GM12878 (cell line): ENCODE results near the gene ERN1. TPM values are rescaled to one million over a fixed set of nuclear protein-coding genes. Genes with fewer than 3 reads are reported as not detected.
A peak's percentile ranks its signal among the peaks of the same experiment; 100 is the strongest.

Source experiments
- ATAC-seq: fragments of 200-7000 bp; cut with Tn5 transposase; 3 replicates; pipeline ENCODE4 v1.9.1; 2020; ENCODE audit warnings: mild to moderate bottlenecking, moderate library complexity
- BruUV-seq: library from RNA; stranded (reverse); fragments of 400-500 nt; replicated peaks from 2 replicates; lab custom pipeline; 2021; lab: Mats Ljungman, UMichigan
- CTCF ChIA-PET: fragments of 300-600 bp; sonication (Branson Sonifier 250); formaldehyde crosslinking; extraction: SDS; loops from one replicate; lab custom pipeline; 2021; ENCODE audit warnings: inconsistent platforms; lab: Yijun Ruan, JAX
- POLR2A ChIA-PET: fragments of 350-600 bp; formaldehyde crosslinking; extraction: SDS; loops from one replicate; lab custom pipeline; 2021; ENCODE audit warnings: inconsistent platforms; lab: Charles Lee
- RAD21 ChIA-PET: fragments of 300-600 bp; sonication (Branson Sonifier 250); formaldehyde crosslinking; loops from one replicate; lab custom pipeline; 2023; ENCODE audit warnings: antibody characterized with exemption; ENCODE audit not compliant: unreplicated experiment; lab: Charles Lee
- SMC1A ChIA-PET: fragments of 300-600 bp; sonication (Branson Sonifier 250); formaldehyde crosslinking; loops from one replicate; lab custom pipeline; 2023; ENCODE audit not compliant: unreplicated experiment, uncharacterized antibody; lab: Charles Lee
- DNase-seq: peaks from one replicate; pipeline ENCODE4 v3.0.0-alpha.2; 2011; ENCODE audit warnings: low read depth, low spot score
- FAIRE-seq: peaks from 3 replicates; lab custom pipeline; 2011; peaks lifted over from hg19 to GRCh38; lab: Jason Lieb, UNC
- H2AFZ ChIP-seq: 2 replicates; pipeline ENCODE4 v1.6.0; 2011; ENCODE audit warnings: low read depth, low read length, control low read depth; ENCODE audit not compliant: control insufficient read depth
- H3K27ac ChIP-seq: 2 replicates; pipeline ENCODE4 v1.5.1; 2011; ENCODE audit warnings: control low read depth; ENCODE audit not compliant: control insufficient read depth, insufficient read depth
- H3K27me3 ChIP-seq, 2 experiments: replicated peaks in 1 of 2; 2 replicates each; pipeline versions ENCODE4 v1.6.0 to v1.6.1; 2011; ENCODE audit warnings: low read length in 1 of 2; ENCODE audit not compliant: control insufficient read depth in 2 of 2, insufficient read depth in 2 of 2
- H3K36me3 ChIP-seq, 2 experiments: 2 replicates each; pipeline ENCODE4 v1.5.1; 2011; ENCODE audit warnings: low read length in 1 of 2; ENCODE audit not compliant: control insufficient read depth in 2 of 2, insufficient read depth in 2 of 2
- H3K4me1 ChIP-seq: 2 replicates; pipeline ENCODE4 v1.6.1; 2011; ENCODE audit warnings: mild to moderate bottlenecking, low read length, moderate library complexity, mixed read lengths; ENCODE audit not compliant: control insufficient read depth, insufficient read depth
- H3K4me2 ChIP-seq: 2 replicates; pipeline ENCODE4 v1.6.0; 2011; ENCODE audit warnings: control low read depth; ENCODE audit not compliant: control insufficient read depth, insufficient read depth
- H3K4me3 ChIP-seq: fragments of 200-600 bp; sonication (generic); 2 replicates; pipeline ENCODE4 v1.5.1; 2016
- H3K79me2 ChIP-seq: 2 replicates; pipeline ENCODE4 v1.6.0; 2011; ENCODE audit warnings: low read length; ENCODE audit not compliant: control insufficient read depth, insufficient read depth
- H3K9ac ChIP-seq: 2 replicates; pipeline ENCODE4 v1.8.0; 2011; ENCODE audit warnings: low read length, control low read depth, mixed read lengths; ENCODE audit not compliant: control insufficient read depth, insufficient read depth
- H3K9me3 ChIP-seq: replicated peaks from 3 replicates; pipeline ENCODE4 v1.5.1; 2011; ENCODE audit warnings: mild to moderate bottlenecking, low read length; ENCODE audit not compliant: control insufficient read depth, insufficient read depth
- H4K20me1 ChIP-seq: 2 replicates; pipeline ENCODE4 v1.6.0; 2011; ENCODE audit not compliant: control insufficient read depth, insufficient read depth
- BHLHE40 ChIP-seq, 2 experiments: fragments of 450-650 bp in 1 of 2; IDR thresholded peaks; 2 replicates each; pipeline ENCODE4 v1.6.1; 2011 to 2017; ENCODE audit warnings: low read depth in 2 of 2, borderline replicate concordance in 1 of 2, improper control_type of control experiment in 1 of 2, low read length in 1 of 2, mild to moderate bottlenecking in 1 of 2
- CHD2 ChIP-seq: IDR thresholded peaks from 2 replicates; pipeline ENCODE4 v1.6.1; 2011; ENCODE audit warnings: low read depth, low read length, improper control_type of control experiment, borderline replicate concordance
- FOXK2 ChIP-seq: fragments of 450-650 bp; IDR thresholded peaks from 2 replicates; pipeline ENCODE4 v1.6.1; 2017; ENCODE audit warnings: mild to moderate bottlenecking, moderate library complexity
- HCFC1 ChIP-seq: fragments of 150-350 bp; IDR thresholded peaks from 2 replicates; pipeline ENCODE4 v1.6.1; 2014; ENCODE audit warnings: low read length
- IKZF2 ChIP-seq, 2 experiments: fragments of 450-650 bp; IDR thresholded peaks; 2 replicates each; pipeline ENCODE4 v1.6.1; 2017; ENCODE audit warnings: mild to moderate bottlenecking in 2 of 2, moderate library complexity in 2 of 2
- LARP7 ChIP-seq: fragments of 450-650 bp; IDR thresholded peaks from 2 replicates; pipeline ENCODE4 v1.6.1; 2017; ENCODE audit warnings: mild to moderate bottlenecking
- NR2C1 ChIP-seq: fragments of 450-650 bp; IDR thresholded peaks from 2 replicates; pipeline ENCODE4 v1.6.1; 2017; ENCODE audit warnings: antibody characterized with exemption, mild to moderate bottlenecking, moderate library complexity
- TCF12 ChIP-seq: IDR thresholded peaks from 2 replicates; pipeline ENCODE4 v1.6.1; 2011; ENCODE audit warnings: low read depth, mild to moderate bottlenecking, low read length
- YY1 ChIP-seq: IDR thresholded peaks from 2 replicates; pipeline ENCODE4 v1.6.1; 2011; ENCODE audit warnings: low read depth, mild to moderate bottlenecking, low read length
- ZBTB40 ChIP-seq: fragments of 450-650 bp; IDR thresholded peaks from 2 replicates; pipeline ENCODE4 v1.6.1; 2016; ENCODE audit warnings: mild to moderate bottlenecking, moderate library complexity, borderline replicate concordance
- WGBS: methylation state at CpG from one replicate; pipeline ENCODE4 v1.1.6; 2016; ENCODE audit warnings: low lambda C conversion rate; ENCODE audit not compliant: insufficient replicate concordance, insufficient coverage; ENCODE audit errors: missing lambda C conversion rate; 5-methylcytosine and 5-hydroxymethylcytosine counted together
- in situ Hi-C: fragments of 300-500 bp; cut with MboI; formaldehyde crosslinking; loops from 9 replicates; pipeline ENCODE4 v1.14.3; 2018; ENCODE audit warnings: mixed read lengths
- intact Hi-C: fragments of 100-400 bp; cut with micrococcal nuclease; formaldehyde crosslinking; loops from one replicate; pipeline ENCODE4 v1.14.2; 2022; ENCODE audit not compliant: unreplicated experiment
- polyA plus RNA-seq, 11 experiments: library from polyadenylated mRNA; depleted of rRNA in 4 of 11; unstranded in 6 of 11; stranded (reverse) in 5 of 11; fragments of >200 nt; fragmentation: Nextera tagmentation in 4 of 11; fragmentation: Illumina TruSeq in 1 of 11; extraction: Ambion mirVana in 4 of 11; extraction: Trizol in 1 of 11; gene quantifications; 1 replicate in 1 of 11; 2 replicates in 10 of 11; pipeline versions ENCODE4 v1.2.1 to v1.2.3, GENCODE V29; 2011 to 2016; ENCODE audit warnings: inconsistent platforms in 2 of 11, missing spikeins in 2 of 11, low read depth in 1 of 11
- total RNA-seq, 4 experiments: library from RNA; depleted of rRNA in 3 of 4; stranded (reverse); fragments of >200 nt in 3 of 4; fragmentation: Illumina TruSeq in 1 of 4; extraction: Trizol in 1 of 4; gene quantifications; 2 replicates each; pipeline versions ENCODE4 v1.2.1 to v1.2.3, GENCODE V29; 2013 to 2021
- TF ChIP-seq, protein P1 (sequence below): IDR thresholded peaks from 2 replicates; pipeline ENCODE4 v1.6.1; 2011; ENCODE audit warnings: low read depth, low read length, improper control_type of control experiment, borderline replicate concordance
- TF ChIP-seq, protein P2 (sequence below): fragments of 450-650 bp; formaldehyde crosslinking; IDR thresholded peaks from 2 replicates; pipeline ENCODE4 v1.4.0; 2022; ENCODE audit warnings: mild to moderate bottlenecking, moderate library complexity

ERN1 gene
- total and polyA plus RNA-seq, 10 of the 15 experiments (the other 5 are each of a cell fraction or from before 2014, with no cell fraction given): 2.6 to 19.2 (median 7.6) TPM

DNA sequence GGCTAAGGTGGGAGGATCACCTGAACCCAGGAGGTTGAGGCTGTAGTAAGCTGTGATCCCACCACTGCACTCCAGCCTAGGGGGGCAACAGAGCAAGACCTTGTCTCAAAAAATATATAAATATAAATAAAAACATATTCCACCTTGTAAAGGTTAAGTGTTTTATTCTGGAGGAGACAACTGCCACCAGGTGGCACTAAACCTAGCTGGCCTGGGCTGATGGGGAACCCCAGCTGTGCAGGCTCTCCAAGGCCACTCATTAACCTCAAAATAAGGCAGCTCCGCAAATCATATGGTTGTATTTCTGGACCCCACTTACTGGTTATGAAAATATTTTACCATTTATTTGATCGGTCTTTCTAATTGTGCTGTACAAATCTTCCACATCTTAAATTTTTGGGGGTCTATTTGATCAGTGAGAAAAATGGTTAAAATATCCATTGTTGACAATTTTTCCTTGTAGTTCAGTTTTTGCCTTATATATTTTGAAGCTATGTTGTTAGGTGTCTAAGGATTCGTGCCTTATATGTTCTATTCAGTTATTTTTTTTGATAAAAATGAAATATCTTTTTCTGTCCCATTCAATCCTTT, 101.0 kb downstream of the ERN1 start (continued):
- TF ChIP-seq, protein P1, sequence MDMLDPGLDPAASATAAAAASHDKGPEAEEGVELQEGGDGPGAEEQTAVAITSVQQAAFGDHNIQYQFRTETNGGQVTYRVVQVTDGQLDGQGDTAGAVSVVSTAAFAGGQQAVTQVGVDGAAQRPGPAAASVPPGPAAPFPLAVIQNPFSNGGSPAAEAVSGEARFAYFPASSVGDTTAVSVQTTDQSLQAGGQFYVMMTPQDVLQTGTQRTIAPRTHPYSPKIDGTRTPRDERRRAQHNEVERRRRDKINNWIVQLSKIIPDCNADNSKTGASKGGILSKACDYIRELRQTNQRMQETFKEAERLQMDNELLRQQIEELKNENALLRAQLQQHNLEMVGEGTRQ: no peak
- TF ChIP-seq LARP7 (no peak), YY1 (peak; percentile 66)
- TF ChIP-seq, all 136 proteins: peak for 8

DNA sequence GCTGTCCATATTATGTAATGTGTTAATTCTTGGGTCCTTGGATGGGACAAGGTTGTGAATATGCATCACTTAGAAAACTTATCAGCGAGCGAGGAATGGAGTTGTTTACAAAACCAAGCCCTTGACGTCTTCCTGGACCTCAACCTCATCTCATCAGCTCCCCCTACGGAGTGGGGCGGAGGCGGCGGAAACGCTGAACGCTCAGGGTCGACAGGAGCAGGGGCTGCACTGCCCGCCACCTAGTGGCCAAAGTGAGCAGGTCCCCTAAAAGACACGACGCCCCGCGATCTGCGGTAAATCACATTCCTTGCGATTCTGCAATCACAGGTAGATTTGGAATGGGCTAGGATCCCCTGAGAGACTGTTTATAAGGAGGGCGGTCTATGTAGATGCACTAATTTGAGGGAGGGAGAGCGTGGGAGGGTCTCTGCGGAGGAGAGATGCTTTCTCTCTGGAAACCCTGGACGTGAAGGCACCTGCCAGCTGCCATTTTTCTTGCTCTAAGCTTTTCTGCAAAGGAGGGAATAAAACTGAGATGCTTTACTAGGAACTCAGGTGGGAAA, 104.1 kb downstream of the ERN1 start:
- H3K27ac ChIP-seq: 0 out of 2 replicates have a peak overlapping the region, but pooled peaks have one; percentile 7
- WGBS: 2% methylated on average over 21 of the region's 21 CpGs
- H3K27me3 ChIP-seq: no peaks in the 10 kb centered on the region
- peak; percentile 55 for DNase-seq
- intact Hi-C loops (loop anchor here (1.0 to 5.0 kb wide), 2 partner anchors 107 to 256 kb away; no protein-coding TSS in a partner anchor), in situ Hi-C loops (loop anchor here (5.0 to 25.0 kb wide), 2 partner anchors 106 to 261 kb away; partner anchors contain the start of gene ERN1)
- H3K4me1 ChIP-seq: peaks cover 11% of the 10 kb centered on the region
- ChIA-PET CTCF (interaction anchor here (0.6 to 13.0 kb wide), 43 partner anchors 8 to 295 kb away, joined by 3 to 915 read pairs (median 6); partner anchors contain the start of genes CD79B, CSHL1, ERN1 and GH1), POLR2A (interaction anchor here (0.6 to 5.7 kb wide), 4 partner anchors 10 to 110 kb away, joined by 4 to 86 read pairs (median 4); partner anchors contain the start of genes CD79B and ERN1), SMC1A (interaction anchor here (0.6 to 15.0 kb wide), 23 partner anchors 9 to 1861 kb away, joined by 3 to 570 read pairs (median 5); partner anchors contain the start of genes ERN1, GH1 and POLG2), RAD21 (interaction anchor here (0.7 to 8.3 kb wide), 17 partner anchors 10 to 122 kb away, joined by 3 to 507 read pairs (median 6); partner anchors contain the start of genes CD79B, CSHL1, ERN1 and GH1)
- no peaks in the 10 kb centered on the region for H3K9me3 ChIP-seq
- no peak for FAIRE-seq
- no peaks in the 10 kb centered on the region for H3K36me3 ChIP-seq
- H3K4me3 ChIP-seq: no peak overlapping the region; the same call in 1 of the 2 replicates
- H3K9ac ChIP-seq: no peak overlapping the region
- no peaks in the 10 kb centered on the region for H4K20me1 ChIP-seq
- H2AFZ ChIP-seq: peak overlapping the region; percentile 93
- peak; percentile 90 for ATAC-seq
- peak overlapping the region; percentile 56; the same call in 1 of the 2 replicates for H3K4me2 ChIP-seq
- no peaks in the 10 kb centered on the region for H3K79me2 ChIP-seq
- BruUV-seq: no TSS peak
- TF ChIP-seq ZBTB40 (no peak), FOXK2 (peak; percentile 87), HCFC1 (no peak), BHLHE40 (IDR thresholded peaks at IDR 0.05; ENCODE audit: borderline replicate concordance in 1 of 2, low read depth in 2 of 2, low read length in 1 of 2) (no peak; a peak in 1 of 4 replicates), IKZF2 (IDR thresholded peaks at IDR 0.05) (peak; percentile 24 to 47; a peak in 3 of 4 replicates), CHD2 (no peak), NR2C1 (no peak), TCF12 (no peak), YY1 (peak; percentile 67; the same call in 1 of the 2 replicates)
- TF ChIP-seq, protein P2, sequence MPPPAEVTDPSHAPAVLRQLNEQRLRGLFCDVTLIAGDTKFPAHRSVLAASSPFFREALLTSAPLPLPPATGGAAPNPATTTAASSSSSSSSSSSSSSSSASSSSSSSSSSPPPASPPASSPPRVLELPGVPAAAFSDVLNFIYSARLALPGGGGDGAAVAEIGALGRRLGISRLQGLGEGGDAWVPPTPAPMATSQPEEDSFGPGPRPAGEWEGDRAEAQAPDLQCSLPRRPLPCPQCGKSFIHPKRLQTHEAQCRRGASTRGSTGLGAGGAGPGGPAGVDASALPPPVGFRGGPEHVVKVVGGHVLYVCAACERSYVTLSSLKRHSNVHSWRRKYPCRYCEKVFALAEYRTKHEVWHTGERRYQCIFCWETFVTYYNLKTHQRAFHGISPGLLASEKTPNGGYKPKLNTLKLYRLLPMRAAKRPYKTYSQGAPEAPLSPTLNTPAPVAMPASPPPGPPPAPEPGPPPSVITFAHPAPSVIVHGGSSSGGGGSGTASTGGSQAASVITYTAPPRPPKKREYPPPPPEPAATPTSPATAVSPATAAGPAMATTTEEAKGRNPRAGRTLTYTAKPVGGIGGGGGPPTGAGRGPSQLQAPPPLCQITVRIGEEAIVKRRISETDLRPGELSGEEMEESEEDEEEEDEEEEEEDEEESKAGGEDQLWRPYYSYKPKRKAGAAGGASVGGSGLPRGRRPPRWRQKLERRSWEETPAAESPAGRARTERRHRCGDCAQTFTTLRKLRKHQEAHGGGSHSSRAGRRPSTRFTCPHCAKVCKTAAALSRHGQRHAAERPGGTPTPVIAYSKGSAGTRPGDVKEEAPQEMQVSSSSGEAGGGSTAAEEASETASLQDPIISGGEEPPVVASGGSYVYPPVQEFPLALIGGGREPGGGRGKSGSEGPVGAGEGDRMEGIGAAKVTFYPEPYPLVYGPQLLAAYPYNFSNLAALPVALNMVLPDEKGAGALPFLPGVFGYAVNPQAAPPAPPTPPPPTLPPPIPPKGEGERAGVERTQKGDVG (CRISPR knock-in tag): no peak
